DND-41 (cell line): ENCODE data around the gene GLT8D2.

Source experiments
- ATAC-seq: fragments of 200-7000 bp; cut with Tn5 transposase; 3 replicates; pipeline ENCODE4 v1.9.1; 2021; ENCODE audit warnings: low read depth; ENCODE audit not compliant: insufficient read depth
- DNase-seq: peaks from one replicate; pipeline ENCODE4 v3.0.0-alpha.2; 2020
- H2AFZ ChIP-seq: 2 replicates; pipeline ENCODE4 v1.6.0; 2012; ENCODE audit warnings: low read depth, low read length
- H3K27ac ChIP-seq: 2 replicates; pipeline ENCODE4 v1.5.1; 2012; ENCODE audit warnings: low read length, inconsistent platforms
- H3K27me3 ChIP-seq: fragments of 200-600 bp; sonication (generic); 2 replicates; pipeline ENCODE4 v1.6.0; 2012; ENCODE audit warnings: low read length, mild to moderate bottlenecking, inconsistent platforms; ENCODE audit not compliant: insufficient read depth, poor library complexity
- H3K36me3 ChIP-seq: 2 replicates; pipeline ENCODE4 v1.5.1; 2012; ENCODE audit warnings: low read length, inconsistent platforms; ENCODE audit not compliant: insufficient read depth
- H3K4me1 ChIP-seq: 2 replicates; pipeline ENCODE4 v1.5.1; 2012; ENCODE audit warnings: mild to moderate bottlenecking, low read length; ENCODE audit not compliant: insufficient read depth
- H3K4me2 ChIP-seq: 2 replicates; pipeline ENCODE4 v1.6.0; 2012; ENCODE audit warnings: mild to moderate bottlenecking, moderate library complexity, low read length, inconsistent platforms; ENCODE audit not compliant: insufficient read depth
- H3K4me3 ChIP-seq, 2 experiments: fragments of 200-600 bp in 1 of 2; shearing (Covaris generic) in 1 of 2; 2 replicates each; pipeline ENCODE4 v1.5.1; 2012 to 2016; ENCODE audit warnings: inconsistent platforms in 2 of 2, low read length in 2 of 2, mild to moderate bottlenecking in 2 of 2, low read depth in 1 of 2, moderate library complexity in 1 of 2
- H3K79me2 ChIP-seq: 2 replicates; pipeline ENCODE4 v1.6.0; 2012; ENCODE audit warnings: low read length, inconsistent platforms; ENCODE audit not compliant: insufficient read depth
- H3K9ac ChIP-seq: 2 replicates; pipeline ENCODE4 v1.6.0; 2012; ENCODE audit warnings: low read depth, mild to moderate bottlenecking, inconsistent platforms, low read length, moderate library complexity
- H3K9me3 ChIP-seq: 2 replicates; pipeline ENCODE4 v1.5.1; 2012; ENCODE audit warnings: low read length, moderate library complexity, mild to moderate bottlenecking, inconsistent platforms; ENCODE audit not compliant: insufficient read depth, severe bottlenecking
- H4K20me1 ChIP-seq: 2 replicates; pipeline ENCODE4 v1.6.0; 2012; ENCODE audit warnings: low read length; ENCODE audit not compliant: insufficient read depth
- CTCF ChIP-seq: IDR thresholded peaks from 2 replicates; pipeline ENCODE4 v1.5.1; 2012; ENCODE audit warnings: borderline replicate concordance, low read length, moderate library complexity, mild to moderate bottlenecking; ENCODE audit not compliant: poor library complexity, severe bottlenecking; ENCODE audit errors: extremely low read depth
- EZH2 ChIP-seq: IDR thresholded peaks from 3 replicates; pipeline ENCODE4 v1.6.1; 2012; ENCODE audit warnings: borderline replicate concordance, low read depth, mild to moderate bottlenecking, moderate library complexity, low read length, inconsistent platforms; ENCODE audit not compliant: severe bottlenecking

The GLT8D2 gene

GRCh38 chr12:104026841-104027599, 23.0 kb downstream of the GLT8D2 start:
- TF ChIP-seq CTCF (no peak), EZH2 (no peak)
- H3K4me3 ChIP-seq = no peak overlapping the region

GRCh38 chr12:104025771-104026170, 24.2 kb downstream of the GLT8D2 start:
- Histone ChIP-seq H4K20me1 (no peaks in the 10 kb centered on the region), H2AFZ (no peak overlapping the region), H3K9me3 (no peaks in the 10 kb centered on the region), H3K4me2 (no peak overlapping the region), H3K9ac (no peak overlapping the region), H3K36me3 (no peaks in the 10 kb centered on the region), H3K4me3 (no peak overlapping the region), H3K4me1 (no peaks in the 10 kb centered on the region), H3K79me2 (no peaks in the 10 kb centered on the region), H3K27ac (no peak overlapping the region), H3K27me3 (peaks cover 15% of the 10 kb centered on the region)
- no peak for ATAC-seq
- TF ChIP-seq CTCF (no peak), EZH2 (no peak)
- DNase-seq = no peak

More at GRCh38 chr12:104026841-104027599, 23.0 kb downstream of the GLT8D2 start:
- Histone ChIP-seq H4K20me1 (no peaks in the 10 kb centered on the region), H3K9me3 (no peaks in the 10 kb centered on the region), H2AFZ (no peak overlapping the region), H3K79me2 (no peaks in the 10 kb centered on the region), H3K27me3 (peaks cover 15% of the 10 kb centered on the region), H3K4me1 (no peaks in the 10 kb centered on the region), H3K36me3 (no peaks in the 10 kb centered on the region), H3K9ac (no peak overlapping the region), H3K27ac (no peak overlapping the region), H3K4me2 (no peak overlapping the region)
- DNase-seq (no peak), ATAC-seq (no peak)

GRCh38 chr12:104024348-104024747, 25.6 kb downstream of the GLT8D2 start:
- Histone ChIP-seq H3K4me2 (no peak overlapping the region), H3K36me3 (no peaks in the 10 kb centered on the region), H4K20me1 (no peaks in the 10 kb centered on the region), H3K4me1 (no peaks in the 10 kb centered on the region), H3K79me2 (no peaks in the 10 kb centered on the region), H3K9ac (no peak overlapping the region), H2AFZ (no peak overlapping the region), H3K27me3 (peaks cover 15% of the 10 kb centered on the region), H3K27ac (no peak overlapping the region), H3K9me3 (no peaks in the 10 kb centered on the region), H3K4me3 (no peak overlapping the region)
- ATAC-seq = no peak
- TF ChIP-seq CTCF (no peak), EZH2 (no peak)
- DNase-seq = no peak
